Measurements from ENCODE around the gene SPRED2.

Gene SPRED2

GRCh38 chr2:65382776-65383357 lies 49.5 kb downstream of the SPRED2 start:
- no peak for DNase-seq

GRCh38 chr2:65382323-65382722 lies 50.1 kb downstream of the SPRED2 start:
- no peak for DNase-seq

GRCh38 chr2:65381607-65382051 lies 50.8 kb downstream of the SPRED2 start:
- no peak for DNase-seq

GRCh38 chr2:65380255-65380654 lies 52.1 kb downstream of the SPRED2 start:
- DNase-seq: no peak

GRCh38 chr2:65379721-65380171 lies 52.7 kb downstream of the SPRED2 start:
- DNase-seq: no peak

GRCh38 chr2:65379223-65379622 lies 53.2 kb downstream of the SPRED2 start:
- no peak for DNase-seq

GRCh38 chr2:65378290-65378689 lies 54.1 kb downstream of the SPRED2 start:
- no peak for DNase-seq

GRCh38 chr2:65377556-65378192 lies 54.7 kb downstream of the SPRED2 start:
- no peak for DNase-seq

GRCh38 chr2:65375723-65376122 lies 56.7 kb downstream of the SPRED2 start:
- no peak for DNase-seq

- DNase-seq: no peak
These were observed 57.4 kb downstream of the SPRED2 start for GRCh38 chr2:65374999-65375398.

- no peak for DNase-seq
These were observed 57.8 kb downstream of the SPRED2 start for GRCh38 chr2:65374575-65374974.

GRCh38 chr2:65373365-65373918 lies 59.0 kb downstream of the SPRED2 start:
- DNase-seq: no peak

- no peak for DNase-seq
These were observed 59.8 kb downstream of the SPRED2 start for GRCh38 chr2:65372619-65373018.

GRCh38 chr2:65371074-65371434 lies 61.3 kb downstream of the SPRED2 start:
- DNase-seq: no peak

- no peak for DNase-seq
These were observed 61.9 kb downstream of the SPRED2 start for GRCh38 chr2:65370387-65371073.

- no peak for DNase-seq
These were observed 62.4 kb downstream of the SPRED2 start for GRCh38 chr2:65369980-65370379.

GRCh38 chr2:65369574-65369973 lies 62.8 kb downstream of the SPRED2 start:
- DNase-seq: no peak

- DNase-seq: no peak
These were observed 63.9 kb downstream of the SPRED2 start for GRCh38 chr2:65368468-65368867.

- DNase-seq: no peak
These were observed 64.9 kb downstream of the SPRED2 start for GRCh38 chr2:65367524-65367923.

- no peak for DNase-seq
These were observed 65.7 kb downstream of the SPRED2 start for GRCh38 chr2:65366595-65367125.

- DNase-seq: no peak
These were observed 67.2 kb downstream of the SPRED2 start for GRCh38 chr2:65364986-65365733.

- no peak for DNase-seq
These were observed 68.3 kb downstream of the SPRED2 start for GRCh38 chr2:65363879-65364666.

All from midbrain (tissue), 1 donor.